ENCODE results near the gene TFF1. TPM values are rescaled to one million over a fixed set of nuclear protein-coding genes. Genes with fewer than 3 reads are reported as not detected.
A peak's percentile ranks its signal among the peaks of the same experiment; 100 is the strongest.

The TFF1 gene
- total RNA-seq, 2 experiments from 2014 or later = 1.1 TPM; not detected in 1

DNA sequence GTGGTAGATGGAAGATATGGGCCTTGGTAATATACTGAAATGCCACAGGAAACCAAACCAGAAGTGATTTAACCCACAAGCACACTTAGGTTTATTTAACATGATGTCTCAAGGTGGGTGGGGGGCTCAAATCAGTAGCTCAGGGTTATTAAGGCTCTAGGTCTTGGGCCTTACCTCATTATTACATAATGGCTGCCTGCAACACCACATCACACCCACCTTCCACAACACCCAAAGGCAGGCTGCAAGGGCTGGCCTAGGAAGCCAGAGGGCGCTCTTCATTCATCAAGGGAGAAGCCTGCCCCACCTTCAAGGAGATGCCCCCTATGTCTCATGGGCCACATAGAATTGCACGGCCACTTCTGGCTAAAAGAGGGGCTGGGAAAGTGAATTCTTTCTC, 6.0 kb downstream of the TFF1 start:
- H3K9me3 Mint-ChIP-seq = peaks cover 7% of the 10 kb centered on the region
- H3K36me3 Mint-ChIP-seq (ENCODE audit: low read depth) = no peaks in the 10 kb centered on the region
- H3K27ac Mint-ChIP-seq = no peak overlapping the region
- intact Hi-C loops (cut with micrococcal nuclease) = no loop called here
- TF ChIP-seq CTCF (IDR thresholded peaks at IDR 0.05) = peak; percentile 45
- no peaks in the 10 kb centered on the region for H3K27me3 Mint-ChIP-seq
- ChIA-PET POLR2A (interaction anchor here (1.1 to 1.3 kb wide), 2 partner anchors 14 to 18 kb away, joined by 3 to 4 read pairs; no protein-coding TSS in a partner anchor), CTCF (interaction anchor here (0.6 to 2.9 kb wide), 16 partner anchors 10 to 176 kb away, joined by 3 to 23 read pairs (median 5); partner anchors contain the start of gene UBASH3A)
- DNase-seq (peak; percentile 55), ATAC-seq (peak; percentile 65)
- no peak overlapping the region for H3K4me3 Mint-ChIP-seq
- peaks cover 7% of the 10 kb centered on the region for H3K4me1 Mint-ChIP-seq (ENCODE audit: low read depth)

DNA sequence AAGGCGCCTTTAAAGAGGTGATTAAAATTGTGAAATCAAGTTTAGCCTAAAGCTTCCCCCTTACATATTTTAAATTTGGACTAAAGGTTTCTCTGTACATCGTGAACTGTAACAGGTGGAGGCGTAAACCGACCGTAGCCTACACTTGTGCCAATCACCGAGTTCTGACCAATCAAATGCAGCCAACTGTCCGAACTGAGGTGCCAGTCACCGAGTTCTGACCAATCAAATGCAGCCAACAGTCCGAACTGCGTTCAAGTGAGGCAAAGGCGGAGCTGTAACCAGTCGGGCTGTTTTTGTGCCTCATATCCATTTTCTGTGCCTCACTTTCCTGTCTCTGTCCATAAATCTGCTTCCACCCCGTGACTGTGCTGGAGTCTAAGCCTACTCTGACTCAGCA, 7.4 kb downstream of the TFF1 start:
- H3K27me3 Mint-ChIP-seq = no peaks in the 10 kb centered on the region
- no peak overlapping the region for H3K27ac Mint-ChIP-seq
- DNase-seq (no peak), ATAC-seq (no peak)
- intact Hi-C loops (cut with micrococcal nuclease) = no loop called here
- H3K4me3 Mint-ChIP-seq = no peak overlapping the region
- peaks cover 16% of the 10 kb centered on the region for H3K9me3 Mint-ChIP-seq
- no peak for TF ChIP-seq CTCF (IDR thresholded peaks at IDR 0.05)
- ChIA-PET CTCF (interaction anchor here (1.7 kb wide), 1 partner anchor 20 kb away, joined by 6 read pairs; no protein-coding TSS in a partner anchor), POLR2A (interaction anchor here (0.7 to 1.4 kb wide), 2 partner anchors 15 to 62 kb away, joined by 3 read pairs; no protein-coding TSS in a partner anchor)
- H3K36me3 Mint-ChIP-seq (ENCODE audit: low read depth) = peaks cover 2% of the 10 kb centered on the region
- peaks cover 7% of the 10 kb centered on the region for H3K4me1 Mint-ChIP-seq (ENCODE audit: low read depth)

GRCh38 chr21:42358261-42358660, 8.1 kb downstream of the TFF1 start:
- DNase-seq = no peak
- POLR2A ChIA-PET = interaction anchor here (1.4 kb wide), 1 partner anchor 16 kb away, joined by 3 read pairs; no protein-coding TSS in a partner anchor
- TF ChIP-seq CTCF (IDR thresholded peaks at IDR 0.05) = no peak
- no peaks in the 10 kb centered on the region for H3K27me3 Mint-ChIP-seq
- no peak overlapping the region for H3K27ac Mint-ChIP-seq
- H3K4me3 Mint-ChIP-seq = no peak overlapping the region
- peaks cover 18% of the 10 kb centered on the region for H3K9me3 Mint-ChIP-seq
- CTCF ChIA-PET = interaction anchor here (1.0 to 1.7 kb wide), 3 partner anchors 20 to 169 kb away, joined by 3 to 6 read pairs (median 3); no protein-coding TSS in a partner anchor
- H3K4me1 Mint-ChIP-seq (ENCODE audit: low read depth) = peaks cover 5% of the 10 kb centered on the region
- intact Hi-C loops (cut with micrococcal nuclease) = no loop called here
- H3K36me3 Mint-ChIP-seq (ENCODE audit: low read depth) = peaks cover 2% of the 10 kb centered on the region
- no peak for ATAC-seq

- Mint-ChIP-seq H3K27me3 (no peaks in the 10 kb centered on the region), H3K27ac (no peak overlapping the region), H3K9me3 (peaks cover 18% of the 10 kb centered on the region), H3K36me3 (ENCODE audit: low read depth) (peaks cover 2% of the 10 kb centered on the region), H3K4me1 (ENCODE audit: low read depth) (no peaks in the 10 kb centered on the region), H3K4me3 (no peak overlapping the region)
- TF ChIP-seq CTCF (IDR thresholded peaks at IDR 0.05) = no peak
- no peak for DNase-seq
- no peak for ATAC-seq
- ChIA-PET CTCF (interaction anchor here (1.0 to 1.7 kb wide), 5 partner anchors 19 to 170 kb away, joined by 3 to 6 read pairs (median 3); no protein-coding TSS in a partner anchor), POLR2A (interaction anchor here (0.6 kb wide), 2 partner anchors 74 to 90 kb away, joined by 3 read pairs; no protein-coding TSS in a partner anchor)
- intact Hi-C loops (cut with micrococcal nuclease) = no loop called here
Measured at GRCh38 chr21:42357307-42357706, 9.0 kb downstream of the TFF1 start.

DNA sequence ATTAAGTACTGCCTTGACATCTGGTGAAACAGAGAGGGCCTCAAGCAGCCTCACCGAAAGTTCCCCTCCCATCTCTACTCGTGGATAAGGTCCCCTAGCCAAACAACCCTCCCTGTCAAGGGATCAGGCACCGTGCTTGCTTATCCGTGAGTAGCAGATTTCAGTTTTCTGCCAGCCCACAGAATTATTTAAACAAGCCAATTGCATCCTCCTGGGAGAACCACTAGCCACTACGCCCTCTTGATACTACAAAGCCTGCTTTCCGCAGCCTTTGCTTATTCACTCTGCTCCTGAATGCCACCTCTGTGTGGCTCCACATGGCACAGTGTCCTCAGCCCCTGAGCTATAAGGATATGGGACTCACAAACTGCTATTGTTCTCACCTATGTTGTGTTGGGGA, 9.7 kb downstream of the TFF1 start:
- Mint-ChIP-seq H3K36me3 (ENCODE audit: low read depth) (peaks cover 2% of the 10 kb centered on the region), H3K9me3 (peaks cover 18% of the 10 kb centered on the region), H3K27me3 (no peaks in the 10 kb centered on the region), H3K27ac (no peak overlapping the region), H3K4me3 (no peak overlapping the region), H3K4me1 (ENCODE audit: low read depth) (no peaks in the 10 kb centered on the region)
- DNase-seq = no peak
- intact Hi-C loops (cut with micrococcal nuclease) = no loop called here
- TF ChIP-seq CTCF (IDR thresholded peaks at IDR 0.05) = no peak
- no peak for ATAC-seq
- POLR2A ChIA-PET = interaction anchor here (0.6 kb wide), 1 partner anchor 91 kb away, joined by 3 read pairs; no protein-coding TSS in a partner anchor
- CTCF ChIA-PET = interaction anchor here (1.2 kb wide), 2 partner anchors 25 to 47 kb away, joined by 3 to 4 read pairs; no protein-coding TSS in a partner anchor
